ENCODE measurements around the gene NUP133.

DNA sequence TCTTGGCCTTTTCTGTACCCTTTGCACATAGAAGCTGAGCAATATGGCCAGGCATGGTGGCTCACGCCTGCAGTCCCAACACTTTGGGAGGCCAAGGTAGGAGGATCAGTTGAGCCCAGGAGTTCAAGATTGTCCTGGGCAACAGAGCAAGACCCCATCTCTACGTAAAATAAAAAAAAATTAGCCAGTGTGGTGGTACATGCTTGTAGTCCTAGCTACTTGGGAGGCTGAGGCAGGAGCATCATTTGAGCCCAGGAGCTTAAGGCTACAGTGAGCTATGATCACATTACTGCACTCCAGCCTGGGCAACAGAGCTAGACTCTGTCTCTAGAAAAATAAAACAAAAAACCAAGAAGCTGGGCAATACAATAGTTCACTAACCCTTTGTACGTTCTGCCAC, 80.6 kb downstream of the NUP133 start:
- TF ChIP-seq, protein P1, sequence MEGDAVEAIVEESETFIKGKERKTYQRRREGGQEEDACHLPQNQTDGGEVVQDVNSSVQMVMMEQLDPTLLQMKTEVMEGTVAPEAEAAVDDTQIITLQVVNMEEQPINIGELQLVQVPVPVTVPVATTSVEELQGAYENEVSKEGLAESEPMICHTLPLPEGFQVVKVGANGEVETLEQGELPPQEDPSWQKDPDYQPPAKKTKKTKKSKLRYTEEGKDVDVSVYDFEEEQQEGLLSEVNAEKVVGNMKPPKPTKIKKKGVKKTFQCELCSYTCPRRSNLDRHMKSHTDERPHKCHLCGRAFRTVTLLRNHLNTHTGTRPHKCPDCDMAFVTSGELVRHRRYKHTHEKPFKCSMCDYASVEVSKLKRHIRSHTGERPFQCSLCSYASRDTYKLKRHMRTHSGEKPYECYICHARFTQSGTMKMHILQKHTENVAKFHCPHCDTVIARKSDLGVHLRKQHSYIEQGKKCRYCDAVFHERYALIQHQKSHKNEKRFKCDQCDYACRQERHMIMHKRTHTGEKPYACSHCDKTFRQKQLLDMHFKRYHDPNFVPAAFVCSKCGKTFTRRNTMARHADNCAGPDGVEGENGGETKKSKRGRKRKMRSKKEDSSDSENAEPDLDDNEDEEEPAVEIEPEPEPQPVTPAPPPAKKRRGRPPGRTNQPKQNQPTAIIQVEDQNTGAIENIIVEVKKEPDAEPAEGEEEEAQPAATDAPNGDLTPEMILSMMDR (tag by site-specific recombination; IDR thresholded peaks at IDR 0.05), result no peak
- no peak for TF ChIP-seq PBX3 (CRISPR knock-in tag; IDR thresholded peaks at IDR 0.05)
- no peak for TF ChIP-seq ZSCAN16 (tag by site-specific recombination; IDR thresholded peaks at IDR 0.05)
- TF ChIP-seq, protein P2, sequence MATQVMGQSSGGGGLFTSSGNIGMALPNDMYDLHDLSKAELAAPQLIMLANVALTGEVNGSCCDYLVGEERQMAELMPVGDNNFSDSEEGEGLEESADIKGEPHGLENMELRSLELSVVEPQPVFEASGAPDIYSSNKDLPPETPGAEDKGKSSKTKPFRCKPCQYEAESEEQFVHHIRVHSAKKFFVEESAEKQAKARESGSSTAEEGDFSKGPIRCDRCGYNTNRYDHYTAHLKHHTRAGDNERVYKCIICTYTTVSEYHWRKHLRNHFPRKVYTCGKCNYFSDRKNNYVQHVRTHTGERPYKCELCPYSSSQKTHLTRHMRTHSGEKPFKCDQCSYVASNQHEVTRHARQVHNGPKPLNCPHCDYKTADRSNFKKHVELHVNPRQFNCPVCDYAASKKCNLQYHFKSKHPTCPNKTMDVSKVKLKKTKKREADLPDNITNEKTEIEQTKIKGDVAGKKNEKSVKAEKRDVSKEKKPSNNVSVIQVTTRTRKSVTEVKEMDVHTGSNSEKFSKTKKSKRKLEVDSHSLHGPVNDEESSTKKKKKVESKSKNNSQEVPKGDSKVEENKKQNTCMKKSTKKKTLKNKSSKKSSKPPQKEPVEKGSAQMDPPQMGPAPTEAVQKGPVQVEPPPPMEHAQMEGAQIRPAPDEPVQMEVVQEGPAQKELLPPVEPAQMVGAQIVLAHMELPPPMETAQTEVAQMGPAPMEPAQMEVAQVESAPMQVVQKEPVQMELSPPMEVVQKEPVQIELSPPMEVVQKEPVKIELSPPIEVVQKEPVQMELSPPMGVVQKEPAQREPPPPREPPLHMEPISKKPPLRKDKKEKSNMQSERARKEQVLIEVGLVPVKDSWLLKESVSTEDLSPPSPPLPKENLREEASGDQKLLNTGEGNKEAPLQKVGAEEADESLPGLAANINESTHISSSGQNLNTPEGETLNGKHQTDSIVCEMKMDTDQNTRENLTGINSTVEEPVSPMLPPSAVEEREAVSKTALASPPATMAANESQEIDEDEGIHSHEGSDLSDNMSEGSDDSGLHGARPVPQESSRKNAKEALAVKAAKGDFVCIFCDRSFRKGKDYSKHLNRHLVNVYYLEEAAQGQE (tag by site-specific recombination; IDR thresholded peaks at IDR 0.05), result no peak
- TF ChIP-seq, protein P3, sequence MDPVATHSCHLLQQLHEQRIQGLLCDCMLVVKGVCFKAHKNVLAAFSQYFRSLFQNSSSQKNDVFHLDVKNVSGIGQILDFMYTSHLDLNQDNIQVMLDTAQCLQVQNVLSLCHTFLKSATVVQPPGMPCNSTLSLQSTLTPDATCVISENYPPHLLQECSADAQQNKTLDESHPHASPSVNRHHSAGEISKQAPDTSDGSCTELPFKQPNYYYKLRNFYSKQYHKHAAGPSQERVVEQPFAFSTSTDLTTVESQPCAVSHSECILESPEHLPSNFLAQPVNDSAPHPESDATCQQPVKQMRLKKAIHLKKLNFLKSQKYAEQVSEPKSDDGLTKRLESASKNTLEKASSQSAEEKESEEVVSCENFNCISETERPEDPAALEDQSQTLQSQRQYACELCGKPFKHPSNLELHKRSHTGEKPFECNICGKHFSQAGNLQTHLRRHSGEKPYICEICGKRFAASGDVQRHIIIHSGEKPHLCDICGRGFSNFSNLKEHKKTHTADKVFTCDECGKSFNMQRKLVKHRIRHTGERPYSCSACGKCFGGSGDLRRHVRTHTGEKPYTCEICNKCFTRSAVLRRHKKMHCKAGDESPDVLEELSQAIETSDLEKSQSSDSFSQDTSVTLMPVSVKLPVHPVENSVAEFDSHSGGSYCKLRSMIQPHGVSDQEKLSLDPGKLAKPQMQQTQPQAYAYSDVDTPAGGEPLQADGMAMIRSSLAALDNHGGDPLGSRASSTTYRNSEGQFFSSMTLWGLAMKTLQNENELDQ (tag by site-specific recombination; IDR thresholded peaks at IDR 0.05; ENCODE audit: low read depth), result no peak
- TF ChIP-seq ZNF843 (tag by site-specific recombination; IDR thresholded peaks at IDR 0.05), result no peak
- TF ChIP-seq ZNF24 (tag by site-specific recombination; IDR thresholded peaks at IDR 0.05), result no peak
- no peak for TF ChIP-seq ZNF140 (tag by site-specific recombination; IDR thresholded peaks at IDR 0.05)
- TF ChIP-seq PRDM1 (tag by site-specific recombination; IDR thresholded peaks at IDR 0.05), result no peak
- no peak for TF ChIP-seq ZNF792 (tag by site-specific recombination; IDR thresholded peaks at IDR 0.05)
- TF ChIP-seq ZNF561 (tag by site-specific recombination; IDR thresholded peaks at IDR 0.05; ENCODE audit: borderline replicate concordance), result no peak
- no peak for TF ChIP-seq ZBTB17 (tag by site-specific recombination; IDR thresholded peaks at IDR 0.05)
- no peak for TF ChIP-seq ZNF629 (tag by site-specific recombination; IDR thresholded peaks at IDR 0.05)
- no peak for TF ChIP-seq ZNF214 (tag by site-specific recombination; IDR thresholded peaks at IDR 0.05; ENCODE audit: borderline replicate concordance)
